Epithelial cell of esophagus (primary cell): ENCODE data around the gene LCE1D.

ENCODE experiments used
- DNase-seq: peaks from one replicate; pipeline ENCODE4 v3.0.0; 2010; ENCODE audit warnings: low read depth
- H3K4me3 ChIP-seq: 2 replicates; pipeline ENCODE4 v1.5.1; 2011; ENCODE audit warnings: mild to moderate bottlenecking, low read length, control low read depth
- TF ChIP-seq, protein P1 (sequence below): IDR thresholded peaks from 2 replicates; pipeline ENCODE4 v1.5.1; 2011; ENCODE audit warnings: low read depth, mild to moderate bottlenecking, low read length, control low read depth, inconsistent platforms; ENCODE audit not compliant: insufficient read depth; ENCODE audit errors: missing control alignments

Gene LCE1D, protein sequence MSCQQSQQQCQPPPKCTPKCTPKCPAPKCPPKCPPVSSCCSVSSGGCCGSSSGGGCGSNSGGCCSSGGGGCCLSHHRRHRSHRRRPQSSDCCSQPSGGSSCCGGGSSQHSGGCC

DNA sequence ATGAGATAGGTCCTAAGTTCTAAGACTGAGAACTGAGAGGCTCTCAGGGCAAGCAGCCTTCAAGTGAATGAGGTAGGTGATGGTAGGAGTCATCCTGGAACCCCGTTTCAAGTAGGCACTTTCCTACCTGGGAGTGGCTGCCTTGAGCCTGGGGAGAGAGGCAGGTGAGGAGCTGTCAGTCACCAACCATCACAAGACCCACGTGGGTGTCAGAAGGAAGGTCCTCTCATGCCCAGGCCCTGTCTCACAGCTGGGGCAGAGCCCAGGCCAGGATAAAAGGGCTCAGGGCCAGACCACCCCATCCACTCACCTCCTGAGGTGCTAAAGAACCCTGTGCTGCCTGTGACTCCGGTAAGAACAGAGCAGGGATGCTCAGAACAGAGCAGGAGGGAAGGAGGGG lies at the start of gene LCE1D:
LCE1D (plus strand) TSS at position 301 of the 400 bp plus-strand sequence. CDS start 1,074 bp downstream, outside the sequence.
- DNase-seq, result no peak
- TF ChIP-seq, protein P1, sequence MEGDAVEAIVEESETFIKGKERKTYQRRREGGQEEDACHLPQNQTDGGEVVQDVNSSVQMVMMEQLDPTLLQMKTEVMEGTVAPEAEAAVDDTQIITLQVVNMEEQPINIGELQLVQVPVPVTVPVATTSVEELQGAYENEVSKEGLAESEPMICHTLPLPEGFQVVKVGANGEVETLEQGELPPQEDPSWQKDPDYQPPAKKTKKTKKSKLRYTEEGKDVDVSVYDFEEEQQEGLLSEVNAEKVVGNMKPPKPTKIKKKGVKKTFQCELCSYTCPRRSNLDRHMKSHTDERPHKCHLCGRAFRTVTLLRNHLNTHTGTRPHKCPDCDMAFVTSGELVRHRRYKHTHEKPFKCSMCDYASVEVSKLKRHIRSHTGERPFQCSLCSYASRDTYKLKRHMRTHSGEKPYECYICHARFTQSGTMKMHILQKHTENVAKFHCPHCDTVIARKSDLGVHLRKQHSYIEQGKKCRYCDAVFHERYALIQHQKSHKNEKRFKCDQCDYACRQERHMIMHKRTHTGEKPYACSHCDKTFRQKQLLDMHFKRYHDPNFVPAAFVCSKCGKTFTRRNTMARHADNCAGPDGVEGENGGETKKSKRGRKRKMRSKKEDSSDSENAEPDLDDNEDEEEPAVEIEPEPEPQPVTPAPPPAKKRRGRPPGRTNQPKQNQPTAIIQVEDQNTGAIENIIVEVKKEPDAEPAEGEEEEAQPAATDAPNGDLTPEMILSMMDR, result no peak
- H3K4me3 ChIP-seq, result no peak within 1 kb of the TSS

DNA sequence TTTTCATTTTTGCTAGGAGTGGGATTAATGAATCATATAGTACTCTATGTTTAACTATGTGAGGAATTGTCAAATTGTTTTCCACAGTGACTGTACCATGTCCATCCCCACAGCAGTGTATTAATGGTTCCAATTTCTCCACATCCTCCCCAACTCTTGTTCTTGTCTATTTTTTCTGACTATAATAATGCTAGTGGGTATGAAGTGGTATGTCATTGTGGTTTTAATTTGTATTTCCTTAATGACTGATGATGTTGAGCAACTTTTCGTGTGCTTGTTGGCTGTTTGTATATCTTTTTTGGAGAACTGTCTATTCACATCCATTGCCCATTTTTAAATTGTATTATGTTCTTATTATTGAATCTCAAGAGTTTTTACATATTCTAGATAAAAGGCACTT lies 48.7 kb upstream of the LCE1D start:
- TF ChIP-seq, protein P1, result no peak
- no peak overlapping the region for H3K4me3 ChIP-seq
- DNase-seq, result peak; percentile 48

DNA sequence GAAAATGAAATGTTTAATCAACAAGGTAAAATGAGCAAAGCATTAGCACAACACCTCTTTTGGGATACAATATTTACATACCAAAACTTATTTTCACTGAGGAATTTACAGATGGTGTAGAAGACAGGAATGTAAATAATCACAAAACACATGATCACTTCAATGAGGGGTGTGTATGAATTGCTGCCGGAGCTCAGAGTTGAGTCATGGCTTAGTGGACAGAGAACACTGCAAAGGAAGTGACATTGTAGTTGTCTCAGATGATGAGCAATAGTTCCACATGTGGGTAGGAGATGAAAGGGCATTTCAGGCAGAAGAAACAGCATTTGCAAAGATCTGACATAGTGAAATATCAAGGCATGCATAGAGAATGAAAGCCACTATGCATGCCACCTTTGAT lies 44.3 kb upstream of the LCE1D start:
- peak; percentile 96 for DNase-seq
- no peak overlapping the region for H3K4me3 ChIP-seq
- TF ChIP-seq, protein P1, result no peak

DNA sequence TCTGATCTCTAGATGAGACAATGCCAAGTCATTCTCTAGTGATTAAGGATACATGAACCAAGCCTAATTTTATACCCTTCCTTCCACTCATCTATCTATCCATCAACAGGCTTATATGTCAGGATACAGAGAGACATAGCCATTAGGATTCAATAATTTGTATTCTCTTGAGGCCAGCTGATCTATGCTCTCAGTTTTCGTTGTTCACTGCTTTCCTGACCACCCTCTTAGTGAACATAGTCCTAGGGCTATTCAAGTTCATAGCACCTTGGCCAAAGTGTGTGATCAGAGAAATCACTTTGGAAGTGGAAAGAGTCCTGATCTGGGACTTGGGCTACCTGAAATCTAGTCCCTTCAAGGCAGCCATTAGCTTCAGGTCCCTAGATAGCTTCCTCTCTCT lies 42.9 kb upstream of the LCE1D start:
- H3K4me3 ChIP-seq, result no peak overlapping the region
- TF ChIP-seq, protein P1, result no peak
- no peak for DNase-seq

DNA sequence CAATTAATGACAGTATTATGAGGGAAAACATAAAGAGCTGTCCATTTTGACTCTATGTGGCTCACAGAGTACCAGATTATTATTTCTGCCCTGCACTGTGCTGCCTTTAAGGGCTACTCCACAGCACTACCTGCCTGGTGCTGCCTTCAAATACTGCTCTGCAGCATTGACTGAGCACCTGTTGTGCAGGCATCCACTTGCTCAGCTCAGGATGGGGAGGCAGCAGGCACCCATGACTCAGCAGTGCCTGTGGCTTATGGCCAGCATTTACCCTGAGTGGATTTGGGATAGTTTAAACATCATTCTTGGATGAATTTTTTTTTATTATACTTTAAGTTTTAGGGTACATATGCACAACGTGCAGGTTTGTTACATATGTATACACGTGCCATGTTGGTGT lies 39.6 kb upstream of the LCE1D start:
- H3K4me3 ChIP-seq, result no peak overlapping the region
- peak; percentile 82 for DNase-seq
- TF ChIP-seq, protein P1, result no peak

DNA sequence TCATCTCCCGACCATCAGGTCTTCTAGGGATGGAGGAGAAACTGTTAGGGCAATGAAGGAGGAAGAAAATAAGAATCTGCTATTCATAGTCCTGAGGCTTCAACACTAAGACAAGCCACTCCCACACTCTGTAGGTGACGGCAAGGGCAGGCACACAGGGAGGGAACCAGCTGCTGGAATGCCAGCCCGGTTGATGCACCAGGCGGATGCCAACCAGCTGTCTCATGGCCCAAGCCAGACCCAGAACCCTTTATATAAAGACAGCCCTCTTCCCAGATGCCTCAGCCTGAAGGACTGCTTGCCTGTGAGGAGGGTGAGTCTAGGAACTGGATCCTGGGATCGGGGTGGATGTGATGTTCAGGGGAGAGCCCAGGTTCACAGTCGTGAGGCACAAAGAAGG lies 38.8 kb upstream of the LCE1D start, which contains the start of gene KPRP:
KPRP (plus strand) TSS at position 279 of the 400 bp plus-strand sequence. CDS start 1,564 bp downstream, outside the sequence.
- no peak within 1 kb of the TSS for H3K4me3 ChIP-seq
- TF ChIP-seq, protein P1, result no peak
- DNase-seq, result peak; percentile 43

DNA sequence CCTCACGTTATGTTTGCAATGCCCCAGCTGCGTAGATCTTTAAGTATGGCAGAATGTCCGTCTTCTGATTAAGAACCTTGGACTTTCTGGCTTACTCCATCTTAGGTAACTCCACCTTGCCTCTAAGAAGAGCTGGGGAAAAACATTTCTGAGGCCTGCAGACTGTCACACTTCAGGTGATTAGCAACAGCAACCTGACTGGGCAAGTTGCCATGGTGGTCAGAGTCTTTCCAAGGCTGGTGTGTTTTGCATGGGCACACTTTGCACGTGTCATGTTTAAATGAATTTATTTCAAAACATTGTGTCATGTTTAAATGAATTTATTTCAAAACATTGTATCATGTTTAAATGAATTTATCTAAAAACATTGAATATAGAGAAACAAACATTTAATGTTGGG lies 37.9 kb upstream of the LCE1D start:
- no peak for DNase-seq
- no peak overlapping the region for H3K4me3 ChIP-seq
- TF ChIP-seq, protein P1, result no peak
